ENCODE results near the gene GNGT1. TPM values are rescaled to one million over a fixed set of nuclear protein-coding genes. Genes with fewer than 3 reads are reported as not detected.

The GNGT1 gene
- total and polyA plus RNA-seq, 12 donors = not detected

DNA sequence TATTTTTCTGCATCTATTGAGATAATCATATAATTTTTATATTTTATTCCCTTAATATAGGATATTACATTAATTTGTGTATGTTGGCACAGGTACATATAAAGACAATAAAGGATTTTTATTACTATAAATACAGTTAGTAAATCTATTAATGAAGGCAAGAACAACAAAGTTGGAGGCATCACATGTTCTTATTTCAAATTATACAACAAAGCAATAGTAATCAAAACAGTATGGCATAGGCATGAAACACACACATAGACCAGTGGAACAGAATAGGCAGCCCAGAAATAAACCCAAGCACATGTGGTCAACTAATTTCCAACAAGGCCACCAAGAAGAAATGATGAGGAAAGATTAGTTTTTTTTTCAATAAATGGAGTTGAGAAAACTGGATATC lies 27.0 kb upstream of the GNGT1 start:
- no peak overlapping the region for H3K27ac ChIP-seq
- no peaks in the 10 kb centered on the region for H3K36me3 ChIP-seq (replicated peaks in 1 of 2)
- intact Hi-C loops (cut with DNase I) = no loop called here
- H3K9me3 ChIP-seq (replicated peaks in 1 of 3) = no peaks in the 10 kb centered on the region
- DNase-seq = no peak
- TF ChIP-seq POLR2A (IDR thresholded peaks at IDR 0.05) (no peak), CTCF (IDR thresholded peaks at IDR 0.05) (no peak)
- H3K4me3 ChIP-seq = no peak overlapping the region
- no peaks in the 10 kb centered on the region for H3K27me3 ChIP-seq
- no peaks in the 10 kb centered on the region for H3K4me1 ChIP-seq (replicated peaks in 1 of 2)

GRCh38 chr7:93882468-93882867 lies 23.9 kb upstream of the GNGT1 start:
- no peaks in the 10 kb centered on the region for H3K36me3 ChIP-seq (replicated peaks in 1 of 2)
- intact Hi-C loops (cut with DNase I) = no loop called here
- no peak overlapping the region for H3K4me3 ChIP-seq
- no peaks in the 10 kb centered on the region for H3K4me1 ChIP-seq (replicated peaks in 1 of 2)
- no peak for DNase-seq
- no peak overlapping the region for H3K27ac ChIP-seq
- no peaks in the 10 kb centered on the region for H3K27me3 ChIP-seq
- no peaks in the 10 kb centered on the region for H3K9me3 ChIP-seq (replicated peaks in 1 of 3)
- TF ChIP-seq CTCF (IDR thresholded peaks at IDR 0.05) (no peak), POLR2A (IDR thresholded peaks at IDR 0.05) (no peak)

DNA sequence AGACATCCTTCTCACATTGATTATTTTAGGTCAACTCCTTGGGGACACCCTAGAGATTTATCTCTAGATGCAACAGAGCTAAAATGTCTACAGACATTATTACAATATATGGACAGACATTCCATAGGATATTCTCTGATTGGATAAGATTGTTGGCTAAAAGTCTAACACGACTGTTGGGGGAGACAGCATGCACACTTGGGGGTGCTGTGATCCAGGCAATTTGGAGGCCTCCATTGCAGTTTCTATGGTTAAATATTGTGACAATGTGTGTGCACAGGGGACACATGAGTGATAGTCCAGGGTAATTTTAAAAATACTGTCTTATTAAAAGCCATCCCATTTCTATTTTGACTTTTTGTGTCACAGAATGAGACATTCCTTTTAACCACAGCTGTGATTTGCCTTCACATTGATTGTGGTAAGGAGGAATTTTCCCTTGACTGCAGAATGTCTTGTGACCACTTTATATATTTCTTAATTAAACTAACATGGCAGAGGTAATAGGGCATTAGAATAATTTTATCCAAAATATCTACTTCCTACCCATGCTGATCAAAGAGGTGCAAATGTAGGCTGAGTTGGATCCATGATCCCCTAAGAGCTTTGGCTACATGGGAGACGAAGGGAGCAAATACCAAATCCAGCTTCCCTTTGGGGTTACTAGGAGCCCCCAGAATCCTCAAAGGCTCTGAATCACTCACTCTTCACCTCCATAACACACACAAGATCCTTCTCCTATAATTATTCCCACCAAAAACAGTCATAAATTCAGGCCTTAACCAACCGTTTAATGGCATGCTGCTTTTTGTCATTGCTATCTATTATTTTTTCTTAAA lies 23.1 kb upstream of the GNGT1 start:
- H3K9me3 ChIP-seq (replicated peaks in 1 of 3) = no peaks in the 10 kb centered on the region
- WGBS, 4 donors = 88 to 91% (median 90%) methylated on average over 3 of the region's 3 CpGs
- no peak for TF ChIP-seq CTCF (IDR thresholded peaks at IDR 0.05)
- no peak for TF ChIP-seq POLR2A (IDR thresholded peaks at IDR 0.05)
- DNase-seq = no peak
- intact Hi-C loops (cut with DNase I) = no loop called here
- H3K27me3 ChIP-seq = no peaks in the 10 kb centered on the region
- no peaks in the 10 kb centered on the region for H3K36me3 ChIP-seq (replicated peaks in 1 of 2)
- no peak overlapping the region for H3K4me3 ChIP-seq
- no peaks in the 10 kb centered on the region for H3K4me1 ChIP-seq (replicated peaks in 1 of 2)
- H3K27ac ChIP-seq = no peak overlapping the region

DNA sequence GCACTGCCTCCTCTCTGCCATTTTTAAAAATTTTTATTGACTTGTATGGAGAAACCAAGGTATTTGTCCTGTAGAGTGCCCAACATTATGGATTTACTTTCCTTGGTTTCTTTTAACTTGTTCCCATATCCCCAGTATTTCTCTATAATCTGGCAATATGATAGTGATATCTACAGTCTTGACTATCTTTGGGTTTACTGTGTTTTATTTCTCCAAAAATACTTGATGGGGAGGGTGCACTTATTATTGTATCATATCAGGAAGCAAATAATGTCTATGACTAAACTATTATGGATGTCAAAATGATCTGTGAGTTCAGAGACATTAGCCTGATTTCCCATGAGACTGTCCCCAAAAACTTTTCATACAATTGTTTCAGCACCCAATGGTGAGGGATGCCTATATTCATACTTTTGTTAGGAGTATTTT lies 22.4 kb upstream of the GNGT1 start:
- no peaks in the 10 kb centered on the region for H3K27me3 ChIP-seq
- DNase-seq = no peak
- no peaks in the 10 kb centered on the region for H3K4me1 ChIP-seq (replicated peaks in 1 of 2)
- no peak for TF ChIP-seq POLR2A (IDR thresholded peaks at IDR 0.05)
- H3K36me3 ChIP-seq (replicated peaks in 1 of 2) = no peaks in the 10 kb centered on the region
- no peak overlapping the region for H3K4me3 ChIP-seq
- no peak overlapping the region for H3K27ac ChIP-seq
- H3K9me3 ChIP-seq (replicated peaks in 1 of 3) = no peaks in the 10 kb centered on the region
- intact Hi-C loops (cut with DNase I) = no loop called here

DNA sequence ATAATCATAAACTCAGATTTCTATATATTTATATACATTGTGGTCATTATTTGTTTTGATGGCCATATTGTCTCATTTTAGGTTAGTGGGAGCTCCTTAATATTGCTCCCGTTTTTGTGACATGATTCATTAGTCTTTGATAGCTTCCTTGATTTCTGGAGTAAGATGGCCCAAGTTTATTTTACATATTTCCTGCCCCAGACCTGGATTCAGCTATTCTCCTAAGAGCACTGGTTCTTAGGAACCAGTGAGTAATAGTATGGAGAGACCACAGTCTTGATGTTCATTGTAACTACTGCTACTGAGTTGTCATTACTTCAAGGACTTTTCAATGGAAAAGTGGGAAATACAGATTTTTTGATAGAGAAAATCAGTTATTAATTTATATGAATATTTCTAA lies 21.8 kb upstream of the GNGT1 start:
- no peak for DNase-seq
- intact Hi-C loops (cut with DNase I) = no loop called here
- H3K9me3 ChIP-seq (replicated peaks in 1 of 3) = no peaks in the 10 kb centered on the region
- TF ChIP-seq POLR2A (IDR thresholded peaks at IDR 0.05) = no peak
- H3K27ac ChIP-seq = no peak overlapping the region
- H3K4me1 ChIP-seq (replicated peaks in 1 of 2) = no peaks in the 10 kb centered on the region
- 48 to 78% (median 67%) methylated on average over 1 of the region's 1 CpG for WGBS, 4 donors
- H3K27me3 ChIP-seq = no peaks in the 10 kb centered on the region
- no peak overlapping the region for H3K4me3 ChIP-seq
- no peaks in the 10 kb centered on the region for H3K36me3 ChIP-seq (replicated peaks in 1 of 2)

Data from adrenal gland (tissue), 12 donors.